CD14-positive monocyte (primary cell): Measurements from ENCODE around the gene MYL3. TPM values are rescaled to one million over a fixed set of nuclear protein-coding genes. Genes with fewer than 3 reads are reported as not detected.

Experiments
- DNase-seq, 3 donors: peaks; one replicate each; pipeline ENCODE4 v3.0.0-alpha.2; 2011 to 2022
- H2AFZ ChIP-seq: 2 replicates; pipeline ENCODE4 v1.6.0; 2012; ENCODE audit warnings: mild to moderate bottlenecking, low read depth, low read length, inconsistent platforms; ENCODE audit not compliant: insufficient read depth, poor library complexity, severe bottlenecking
- H3K27ac ChIP-seq, 2 donors: 1 replicate in 1 of 2; 2 replicates in 1 of 2; pipeline ENCODE4 v1.5.1; 2012 to 2013; ENCODE audit warnings: low read length in 2 of 2, control low read depth in 1 of 2, inconsistent platforms in 1 of 2, low read depth in 1 of 2, mild to moderate bottlenecking in 1 of 2
- H3K27me3 ChIP-seq, 2 donors: one replicate each; pipeline versions ENCODE4 v1.6.0 to v1.6.1; 2011 to 2013; ENCODE audit warnings: low read length in 2 of 2; ENCODE audit not compliant: control insufficient read depth in 2 of 2, insufficient read depth in 2 of 2
- H3K36me3 ChIP-seq, 2 donors: replicated peaks in 1 of 2; 1 replicate in 1 of 2; 2 replicates in 1 of 2; pipeline versions ENCODE4 v1.5.1 to v1.6.1; 2012 to 2013; ENCODE audit warnings: low read length in 2 of 2, control low read depth in 1 of 2, inconsistent platforms in 1 of 2, mild to moderate bottlenecking in 1 of 2; ENCODE audit not compliant: insufficient read depth in 2 of 2, control insufficient read depth in 1 of 2
- H3K4me1 ChIP-seq, 2 donors: 1 replicate in 1 of 2; 2 replicates in 1 of 2; pipeline versions ENCODE4 v1.5.1 to v1.6.1; 2012 to 2013; ENCODE audit warnings: low read length in 2 of 2, control low read depth in 1 of 2, inconsistent platforms in 1 of 2, mild to moderate bottlenecking in 1 of 2, moderate library complexity in 1 of 2; ENCODE audit not compliant: insufficient read depth in 2 of 2, control insufficient read depth in 1 of 2
- H3K4me2 ChIP-seq: replicated peaks from 2 replicates; pipeline ENCODE3; 2012; ENCODE audit warnings: low read length, moderate library complexity, mild to moderate bottlenecking; ENCODE audit not compliant: poor library complexity, severe bottlenecking; ENCODE audit errors: extremely low read depth
- H3K4me3 ChIP-seq, 3 experiments: fragments of 200-600 bp in 1 of 3; sonication (generic) in 1 of 3; replicated peaks in 1 of 3; 1 replicate in 2 of 3; 2 replicates in 1 of 3; pipeline ENCODE4 v1.5.1; 2011 to 2013; ENCODE audit warnings: low read length in 3 of 3, mild to moderate bottlenecking in 3 of 3, control low read depth in 2 of 3, low read depth in 2 of 3, inconsistent platforms in 1 of 3, moderate library complexity in 1 of 3
- H3K79me2 ChIP-seq: 2 replicates; pipeline ENCODE4 v1.6.0; 2012; ENCODE audit warnings: mild to moderate bottlenecking, control low read depth, inconsistent platforms, low read length, moderate library complexity; ENCODE audit not compliant: insufficient read depth
- H3K9ac ChIP-seq: 2 replicates; pipeline ENCODE4 v1.6.0; 2017; ENCODE audit warnings: low read length, mild to moderate bottlenecking; ENCODE audit not compliant: insufficient read depth, poor library complexity, severe bottlenecking
- H3K9me3 ChIP-seq, 2 donors: replicated peaks in 1 of 2; 1 replicate in 1 of 2; 2 replicates in 1 of 2; pipeline versions ENCODE4 v1.5.1 to v1.6.1; 2012 to 2013; ENCODE audit warnings: low read length in 2 of 2, control low read depth in 1 of 2; ENCODE audit not compliant: control insufficient read depth in 1 of 2, insufficient read depth in 1 of 2
- H4K20me1 ChIP-seq: 2 replicates; pipeline ENCODE4 v1.6.0; 2012; ENCODE audit warnings: mild to moderate bottlenecking, low read length, control low read depth, moderate library complexity; ENCODE audit not compliant: insufficient read depth
- H3K27ac Mint-ChIP-seq, 7 donors: one replicate each; pipeline ENCODE4 v1.8.0; 2020; ENCODE audit warnings: mild to moderate bottlenecking in 7 of 7, mixed read lengths in 7 of 7, moderate library complexity in 6 of 7, inconsistent platforms in 2 of 7
- H3K27me3 Mint-ChIP-seq, 3 donors: one replicate each; pipeline ENCODE4 v1.8.0; 2021 to 2022; ENCODE audit warnings: low read depth in 3 of 3, mild to moderate bottlenecking in 3 of 3, mixed read lengths in 3 of 3, moderate library complexity in 3 of 3, inconsistent platforms in 1 of 3
- H3K36me3 Mint-ChIP-seq, 2 donors: one replicate each; pipeline ENCODE4 v1.8.0; 2020; ENCODE audit warnings: mixed read lengths in 2 of 2, inconsistent platforms in 1 of 2, mild to moderate bottlenecking in 1 of 2
- H3K4me1 Mint-ChIP-seq: one replicate; pipeline ENCODE4 v1.8.0; 2020; ENCODE audit warnings: mild to moderate bottlenecking, mixed read lengths
- H3K4me3 Mint-ChIP-seq, 2 donors: one replicate each; pipeline ENCODE4 v1.8.0; 2020; ENCODE audit warnings: mild to moderate bottlenecking in 2 of 2, mixed read lengths in 2 of 2, moderate library complexity in 1 of 2
- H3K9me3 Mint-ChIP-seq, 7 donors: one replicate each; pipeline ENCODE4 v1.8.0; 2020 to 2022; ENCODE audit warnings: mixed read lengths in 7 of 7, mild to moderate bottlenecking in 6 of 7, moderate library complexity in 6 of 7, inconsistent platforms in 2 of 7
- CTCF ChIP-seq: fragments of 200-600 bp; IDR thresholded peaks from one replicate; pipeline ENCODE4 v1.8.0; 2022; ENCODE audit warnings: antibody characterized with exemption, mild to moderate bottlenecking
- WGBS: methylation state at CpG from one replicate; pipeline ENCODE4 v1.1.5; 2013; ENCODE audit warnings: missing lambda C conversion rate; ENCODE audit not compliant: insufficient coverage; 5-methylcytosine and 5-hydroxymethylcytosine counted together
- intact Hi-C, 2 donors: fragments of 100-400 bp; cut with micrococcal nuclease; formaldehyde crosslinking; loops; one replicate each; pipeline versions ENCODE4 v1.15.0 to v1.15.1; 2023
- polyA plus RNA-seq, 3 donors: library from polyadenylated mRNA; depleted of rRNA in 1 of 3; unstranded in 2 of 3; stranded (reverse) in 1 of 3; fragments of 300-500 nt in 2 of 3; fragments of >200 nt in 1 of 3; fragmentation: Illumina TruSeq in 2 of 3; gene quantifications; 1 replicate in 2 of 3; 2 replicates in 1 of 3; pipeline ENCODE4 v1.2.3, GENCODE V29; 2012 to 2021

Gene MYL3
- polyA plus RNA-seq, 3 donors = not detected

DNA sequence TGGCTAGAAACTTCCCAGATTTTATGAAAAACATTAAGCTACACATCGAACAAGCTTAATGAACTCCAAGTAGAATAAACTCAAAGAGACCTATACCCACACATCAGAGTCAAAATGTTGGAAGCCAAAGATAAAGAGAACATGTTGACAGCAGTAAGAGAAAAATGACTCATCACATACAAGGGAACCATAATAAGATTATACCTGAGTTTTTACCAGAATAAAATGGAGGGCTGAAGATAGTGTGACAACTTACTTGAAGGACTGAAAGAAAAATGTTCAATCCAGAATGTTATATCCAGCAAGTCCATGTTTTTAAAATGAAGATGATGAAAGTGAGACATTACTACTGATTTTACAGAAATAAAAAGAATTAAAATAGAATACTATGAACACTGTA is 22.8 kb downstream of the MYL3 start:
- H3K9ac ChIP-seq = no peak overlapping the region
- peaks cover 5 to 6% of the 10 kb centered on the region in 2 donors for H3K4me1 ChIP-seq
- H3K27ac Mint-ChIP-seq = no peak overlapping the region
- H3K27me3 Mint-ChIP-seq = peaks cover 8 to 13% (median 12%) of the 10 kb centered on the region in 3 donors
- no peak overlapping the region for H3K4me2 ChIP-seq
- WGBS = no CpG with 5 or more reads among the region's 1 CpG
- peaks cover 5% of the 10 kb centered on the region for H3K4me1 Mint-ChIP-seq
- no peaks in the 10 kb centered on the region for H3K36me3 ChIP-seq
- no peaks in the 10 kb centered on the region for H3K79me2 ChIP-seq
- no peak overlapping the region for H3K27ac ChIP-seq
- intact Hi-C loops = no loop called here
- H3K4me3 Mint-ChIP-seq = no peak overlapping the region
- peaks cover 0 to 7% of the 10 kb centered on the region in 2 donors for H3K27me3 ChIP-seq
- no peak overlapping the region for H3K4me3 ChIP-seq
- H4K20me1 ChIP-seq = no peaks in the 10 kb centered on the region
- H3K9me3 ChIP-seq = peaks cover 17 to 20% of the 10 kb centered on the region in 2 donors
- no peak for TF ChIP-seq CTCF
- DNase-seq = no peak
- no peaks in the 10 kb centered on the region for H3K36me3 Mint-ChIP-seq
- H3K9me3 Mint-ChIP-seq = peaks cover 23 to 45% (median 41%) of the 10 kb centered on the region in 7 donors
- H2AFZ ChIP-seq = no peak overlapping the region

DNA sequence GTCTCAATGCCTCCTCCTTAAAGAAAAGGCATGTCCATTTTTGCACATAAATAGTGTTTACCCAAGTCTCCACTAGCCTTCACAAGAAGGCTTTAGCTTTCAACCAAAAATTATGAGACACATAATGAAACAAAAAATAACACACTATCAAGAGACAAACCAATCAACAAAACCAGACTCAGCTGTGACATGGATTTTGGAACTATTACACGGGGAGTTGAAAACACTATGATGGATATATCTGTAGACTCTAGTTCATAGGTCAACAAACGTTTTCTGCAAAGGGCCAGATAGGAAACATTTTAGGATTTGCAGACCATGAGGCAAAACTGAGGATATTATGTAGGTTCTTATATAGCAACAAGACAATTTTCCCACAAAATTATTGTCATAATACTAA is 24.9 kb downstream of the MYL3 start:
- H3K4me1 ChIP-seq = no peaks in the 10 kb centered on the region
- H3K9me3 ChIP-seq = peaks cover 17 to 20% of the 10 kb centered on the region in 2 donors
- Mint-ChIP-seq H3K4me1 (no peaks in the 10 kb centered on the region), H3K27me3 (peaks cover 0 to 3% (median 0%) of the 10 kb centered on the region in 3 donors), H3K36me3 (no peaks in the 10 kb centered on the region), H3K4me3 (no peak overlapping the region), H3K27ac (no peak overlapping the region), H3K9me3 (peaks cover 23 to 50% (median 42%) of the 10 kb centered on the region in 7 donors)
- WGBS = no CpG with 5 or more reads among the region's 2 CpGs
- H3K4me3 ChIP-seq = no peak overlapping the region
- H3K36me3 ChIP-seq = no peaks in the 10 kb centered on the region
- H2AFZ ChIP-seq = no peak overlapping the region
- intact Hi-C loops = no loop called here
- no peak overlapping the region for H3K4me2 ChIP-seq
- H3K79me2 ChIP-seq = no peaks in the 10 kb centered on the region
- no peak for TF ChIP-seq CTCF
- no peak overlapping the region for H3K27ac ChIP-seq
- no peaks in the 10 kb centered on the region for H3K27me3 ChIP-seq
- no peaks in the 10 kb centered on the region for H4K20me1 ChIP-seq
- H3K9ac ChIP-seq = no peak overlapping the region
- no peak for DNase-seq
